Right lobe of liver (tissue), 6 donors: ENCODE results near the gene ADPRHL1. TPM values are rescaled to one million over a fixed set of nuclear protein-coding genes. Genes with fewer than 3 reads are reported as not detected.

Source experiments
- ATAC-seq, 4 donors: fragments of 200-7000 bp; cut with Tn5 transposase; one replicate each; pipeline ENCODE4 v1.9.1; 2020; ENCODE audit warnings: mild to moderate bottlenecking in 4 of 4, moderate library complexity in 4 of 4
- DNase-seq, 3 donors: peaks; one replicate each; pipeline ENCODE4 v3.0.0-alpha.2; 2020
- H3K27ac ChIP-seq, 3 donors: fragments of 200-600 bp; one replicate each; pipeline ENCODE4 v1.8.0; 2022
- H3K27me3 ChIP-seq, 2 donors: fragments of 200-600 bp; one replicate each; pipeline ENCODE4 v1.8.0; 2022
- H3K36me3 ChIP-seq, 4 donors: fragments of 200-600 bp; sonication (generic) in 1 of 4; one replicate each; pipeline versions ENCODE4 v1.5.1 to v1.8.0; 2017 to 2022; ENCODE audit warnings: control low read depth in 1 of 4
- H3K4me1 ChIP-seq, 4 donors: fragments of 200-600 bp; sonication (generic) in 1 of 4; one replicate each; pipeline versions ENCODE4 v1.5.1 to v1.8.0; 2017 to 2022; ENCODE audit warnings: control low read depth in 1 of 4
- H3K4me3 ChIP-seq, 3 donors: fragments of 200-600 bp; one replicate each; pipeline ENCODE4 v1.8.0; 2022
- H3K9me3 ChIP-seq, 4 donors: fragments of 200-600 bp; sonication (generic) in 1 of 4; one replicate each; pipeline versions ENCODE4 v1.5.1 to v1.8.0; 2017 to 2022; ENCODE audit warnings: control low read depth in 1 of 4
- CTCF ChIP-seq, 4 donors: fragments of 200-600 bp in 3 of 4; fragments of 450-650 bp in 1 of 4; IDR thresholded peaks; one replicate each; pipeline versions ENCODE4 v1.5.1 to v1.8.0; 2016 to 2022; ENCODE audit warnings: antibody characterized with exemption in 4 of 4, mild to moderate bottlenecking in 2 of 4
- POLR2A ChIP-seq: fragments of 450-650 bp; IDR thresholded peaks from one replicate; pipeline ENCODE4 v1.6.1; 2017; ENCODE audit warnings: antibody characterized with exemption, mild to moderate bottlenecking
- WGBS: methylation state at CpG from one replicate; pipeline ENCODE4 v1.1.6; 2018; ENCODE audit warnings: low coverage, low lambda C conversion rate; ENCODE audit not compliant: insufficient coverage; ENCODE audit errors: missing lambda C conversion rate; 5-methylcytosine and 5-hydroxymethylcytosine counted together
- intact Hi-C, 2 donors: fragments of 100-400 bp; cut with DNase I; formaldehyde crosslinking; loops; one replicate each; pipeline versions ENCODE4 v1.11.2 to v1.14.1; 2022
- total RNA-seq, 6 experiments: library from RNA; depleted of rRNA in 2 of 6; stranded (reverse); fragments of >200 nt in 2 of 6; fragmentation: NEBNext Ultra II Directional in 3 of 6; extraction: Animal tissue kit (Norgen Biotek cat#: 25700) in 3 of 6; gene quantifications; one replicate each; pipeline versions ENCODE4 v1.1.0 to v1.2.4, GENCODE V29; 2016 to 2023
- donor health status: DM: no; HTN: yes; CAD: no.
- donor health status: DM: no; HTN: no; CAD: no.
- donor health status: DM: no; HTN: no; CAD: no.
- donor health status: DM: no; HTN: yes; CAD: no.
- donor health status: DM: no; HTN: yes; CAD: no.

The ADPRHL1 gene
- total RNA-seq, 6 experiments from 2014 or later: 0.37 to 1.7 (median 1.1) TPM

GRCh38 chr13:113491982-113492381 is 38.7 kb upstream of the ADPRHL1 start:
- ATAC-seq (no peak), DNase-seq (no peak)
- H3K9me3 ChIP-seq: no peaks in the 10 kb centered on the region
- H3K27ac ChIP-seq: peak overlapping the region in 1 of 3 donors; percentile 75
- peaks cover 0 to 47% (median 5%) of the 10 kb centered on the region in 4 donors for H3K4me1 ChIP-seq
- H3K27me3 ChIP-seq: no peaks in the 10 kb centered on the region
- TF ChIP-seq CTCF (IDR thresholded peaks at IDR 0.05) (no peak), POLR2A (no peak)
- 86% methylated on average over 8 of the region's 9 CpGs for WGBS
- intact Hi-C loops: no loop called here
- peak overlapping the region in 2 of 3 donors; percentile 87 to 97 for H3K4me3 ChIP-seq
- H3K36me3 ChIP-seq: no peaks in the 10 kb centered on the region

GRCh38 chr13:113491418-113491883 is 38.2 kb upstream of the ADPRHL1 start:
- peak in 1 of 3 donors; percentile 41 for DNase-seq
- Histone ChIP-seq H3K36me3 (no peaks in the 10 kb centered on the region), H3K27ac (peak overlapping the region in 2 of 3 donors; percentile 68 to 75), H3K27me3 (no peaks in the 10 kb centered on the region), H3K9me3 (no peaks in the 10 kb centered on the region), H3K4me1 (peaks cover 0 to 47% (median 5%) of the 10 kb centered on the region in 4 donors), H3K4me3 (peak overlapping the region; percentile 87 to 97 (median 92))
- ATAC-seq: peak in 1 of 4 donors; percentile 4
- TF ChIP-seq POLR2A: no peak
- no peak for TF ChIP-seq CTCF (IDR thresholded peaks at IDR 0.05)
- 9% methylated on average over 16 of the region's 22 CpGs for WGBS
- intact Hi-C loops: no loop called here

GRCh38 chr13:113490496-113491417 is 37.5 kb upstream of the ADPRHL1 start, which contains the start of gene DCUN1D2:
DCUN1D2 (minus strand) TSS chr13:113490711; CDS start chr13:113490669, 42 bp downstream.
- no peaks in the 10 kb centered on the region for H3K27me3 ChIP-seq
- intact Hi-C loops: no loop called here
- H3K4me1 ChIP-seq: peaks cover 0 to 47% (median 5%) of the 10 kb centered on the region in 4 donors
- peak within 1 kb of the TSS; percentile 65 to 75 (median 68) for H3K27ac ChIP-seq
- ATAC-seq (peak; percentile 87 to 97 (median 93)), DNase-seq (peak; percentile 96 to 97 (median 97))
- H3K36me3 ChIP-seq: no peaks in the 10 kb centered on the region
- H3K4me3 ChIP-seq: peak within 1 kb of the TSS; percentile 87 to 97 (median 92)
- TF ChIP-seq POLR2A: peak; percentile 88
- TF ChIP-seq CTCF (IDR thresholded peaks at IDR 0.05): no peak
- WGBS: 0% methylated on average over 10 of the region's 115 CpGs
- no peaks in the 10 kb centered on the region for H3K9me3 ChIP-seq

- peak overlapping the region; percentile 87 to 97 (median 92) for H3K4me3 ChIP-seq
- 13% methylated on average over 18 of the region's 54 CpGs for WGBS
- TF ChIP-seq CTCF (IDR thresholded peaks at IDR 0.05): no peak
- TF ChIP-seq POLR2A: no peak
- H3K27ac ChIP-seq: peak overlapping the region; percentile 41 to 75 (median 65)
- intact Hi-C loops: no loop called here
- no peaks in the 10 kb centered on the region for H3K36me3 ChIP-seq
- DNase-seq (peak in 2 of 3 donors; percentile 58 to 59), ATAC-seq (peak; percentile 1 to 16 (median 1))
- H3K4me1 ChIP-seq: peaks cover 0 to 47% (median 5%) of the 10 kb centered on the region in 4 donors
- no peaks in the 10 kb centered on the region for H3K9me3 ChIP-seq
- no peaks in the 10 kb centered on the region for H3K27me3 ChIP-seq
These were observed 36.5 kb upstream of the ADPRHL1 start for GRCh38 chr13:113489549-113490495.
